SIG-M5 treated with dmso at 0.1 percent for 504 hours (cell line): ENCODE data around the gene ABHD14A.
A peak's percentile ranks its signal among the peaks of the same experiment; 100 is the strongest.

Source experiments
- DNase-seq: peaks from one replicate; lab custom pipeline; 2025; ENCODE audit not compliant: unreplicated experiment; lab: John Stamatoyannopoulos, UW

ABHD14A gene

GRCh38 chr3:51940648-51941462 is 34.0 kb upstream of the ABHD14A start:
- peak; percentile 20 for DNase-seq

DNA sequence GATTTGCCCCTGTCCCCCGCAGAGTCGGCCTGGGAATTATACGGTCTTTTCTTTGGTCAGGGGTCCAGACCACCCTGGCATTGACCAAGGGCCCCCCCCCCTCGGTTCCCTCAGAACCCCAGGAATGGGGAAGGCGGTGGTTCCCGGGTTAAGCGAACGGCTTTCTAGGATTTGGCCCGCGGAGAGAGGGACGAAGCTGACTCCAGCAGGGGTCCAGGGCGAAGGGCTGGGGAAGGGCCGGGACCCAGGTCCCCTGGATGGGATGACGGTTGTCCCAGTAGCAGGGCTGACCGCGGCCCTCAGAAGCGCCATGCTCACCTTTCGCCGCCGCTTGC is 33.4 kb upstream of the ABHD14A start:
- DNase-seq: no peak

DNA sequence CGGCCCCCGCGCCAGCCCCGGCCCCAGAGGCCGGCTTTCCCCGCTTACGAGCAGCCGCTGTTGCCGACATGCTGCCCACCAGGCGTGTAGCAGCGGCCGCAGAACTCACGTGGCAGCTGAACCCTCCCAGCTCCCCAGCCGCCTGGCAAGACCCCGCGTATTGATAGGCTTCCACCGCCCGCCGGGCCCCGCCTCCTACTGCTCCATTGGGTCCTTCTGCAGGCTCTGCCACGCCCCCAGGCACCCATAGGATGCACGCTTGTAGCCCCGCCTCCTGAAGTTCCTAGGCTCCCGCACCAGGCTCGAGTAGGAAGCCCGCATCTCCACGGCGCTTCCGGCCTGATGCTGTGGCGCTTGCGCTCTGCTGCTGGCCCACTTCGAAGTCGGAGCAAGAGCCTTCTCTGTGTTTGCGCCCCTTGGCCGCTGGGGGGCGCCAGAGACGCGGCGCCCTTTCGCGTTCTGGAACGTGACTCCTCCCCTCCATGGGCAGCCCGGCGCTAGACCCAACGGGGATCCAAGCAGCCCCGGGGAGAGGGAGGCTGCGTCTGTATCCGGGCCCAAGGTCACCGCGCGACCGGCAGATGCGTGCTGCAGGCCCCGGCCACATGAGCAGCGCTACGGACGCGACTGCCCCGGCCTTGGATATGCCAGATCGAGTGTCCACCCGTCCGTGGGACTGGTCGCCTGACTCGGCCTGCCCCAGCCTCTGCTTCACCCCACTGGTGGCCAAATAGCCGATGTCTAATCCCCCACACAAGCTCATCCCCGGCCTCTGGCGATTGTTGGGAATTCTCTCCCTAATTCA is 32.9 kb upstream of the ABHD14A start, which contains the start of the genes PARP3 and RRP9:
Gene PARP3, plus strand, starts transcription at position 566 of the 805 bp plus-strand sequence. CDS start 993 bp downstream, outside the sequence.
Gene RRP9, minus strand, starts transcription at position 107 of the 805 bp plus-strand sequence. Its CDS starts 37 bp downstream, at position 70.
- peak; percentile 100 for DNase-seq

DNA sequence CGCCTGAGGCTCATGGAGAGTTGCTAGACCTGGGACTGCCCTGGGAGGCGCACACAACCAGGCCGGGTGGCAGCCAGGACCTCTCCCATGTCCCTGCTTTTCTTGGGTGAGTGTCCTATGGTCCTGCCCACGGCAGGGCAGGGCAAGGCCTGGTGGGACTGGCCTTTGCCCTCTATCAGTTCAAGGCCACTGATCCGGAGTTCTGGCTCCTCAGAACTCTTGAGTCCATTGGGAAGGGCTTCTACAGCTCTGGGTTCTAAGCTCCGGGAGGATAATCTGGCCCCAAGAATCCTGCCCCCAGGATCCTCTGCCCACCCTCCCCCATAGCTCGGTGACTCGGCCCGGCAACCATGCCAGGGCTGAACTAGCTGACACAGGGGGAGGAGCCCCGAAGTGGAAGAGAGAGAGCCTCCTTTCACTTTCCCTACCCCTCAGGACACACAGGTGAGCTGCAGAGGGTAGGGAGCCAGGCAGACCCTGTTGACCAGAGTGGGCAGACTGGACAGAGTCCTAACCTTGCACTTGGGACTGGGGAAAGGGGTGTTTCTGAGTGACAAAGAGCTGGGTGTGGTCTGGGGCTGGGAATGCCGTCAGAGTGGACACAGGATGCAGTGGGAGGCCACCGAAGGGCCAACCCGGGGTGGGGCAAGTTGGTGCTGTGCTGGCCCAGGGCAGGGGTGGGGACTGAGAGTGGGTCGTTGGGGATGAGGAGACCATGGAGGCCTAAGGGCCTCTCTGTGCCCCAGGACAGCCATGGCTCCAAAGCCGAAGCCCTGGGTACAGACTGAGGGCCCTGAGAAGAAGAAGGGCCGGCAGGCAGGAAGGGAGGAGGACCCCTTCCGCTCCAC is 32.0 kb upstream of the ABHD14A start:
- DNase-seq: peak; percentile 28

DNA sequence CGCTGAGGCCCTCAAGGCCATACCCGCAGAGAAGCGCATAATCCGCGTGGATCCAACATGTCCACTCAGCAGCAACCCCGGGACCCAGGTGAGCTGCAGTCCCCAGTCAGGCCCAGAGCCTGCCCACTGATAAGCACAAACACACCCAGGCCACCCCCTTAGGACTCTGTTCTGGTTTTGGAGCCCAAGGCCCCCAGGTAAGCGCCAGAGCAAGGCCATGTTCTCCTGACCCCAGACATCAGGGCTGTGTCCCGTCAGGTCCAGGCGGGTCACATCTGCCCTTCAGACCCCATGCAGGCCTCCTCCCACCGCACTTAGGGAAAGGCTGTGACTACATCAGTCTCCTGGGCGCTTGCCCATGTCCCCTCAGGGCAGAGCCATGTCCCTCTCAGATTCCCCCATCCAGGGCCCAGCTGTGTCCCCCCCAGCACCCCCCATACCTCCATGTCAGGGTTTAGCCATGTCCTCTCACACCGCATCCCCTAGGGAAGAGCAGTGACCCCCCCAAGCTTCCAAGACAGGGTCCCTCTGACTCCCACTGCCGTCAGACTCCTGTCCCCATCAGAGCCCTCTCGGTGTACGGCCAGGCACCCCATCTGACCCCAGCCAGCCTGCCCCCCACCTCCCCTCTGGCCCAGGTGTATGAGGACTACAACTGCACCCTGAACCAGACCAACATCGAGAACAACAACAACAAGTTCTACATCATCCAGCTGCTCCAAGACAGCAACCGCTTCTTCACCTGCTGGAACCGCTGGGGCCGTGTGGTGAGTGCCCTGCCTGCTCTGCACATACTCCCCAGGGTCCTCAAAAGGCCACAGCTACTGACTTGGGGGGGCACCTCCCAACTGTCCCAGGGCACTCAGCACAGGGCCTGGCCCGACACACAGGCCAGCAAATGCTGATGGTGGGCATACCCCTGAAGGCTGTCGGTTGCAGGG is 31.1 kb upstream of the ABHD14A start:
- no peak for DNase-seq

DNA sequence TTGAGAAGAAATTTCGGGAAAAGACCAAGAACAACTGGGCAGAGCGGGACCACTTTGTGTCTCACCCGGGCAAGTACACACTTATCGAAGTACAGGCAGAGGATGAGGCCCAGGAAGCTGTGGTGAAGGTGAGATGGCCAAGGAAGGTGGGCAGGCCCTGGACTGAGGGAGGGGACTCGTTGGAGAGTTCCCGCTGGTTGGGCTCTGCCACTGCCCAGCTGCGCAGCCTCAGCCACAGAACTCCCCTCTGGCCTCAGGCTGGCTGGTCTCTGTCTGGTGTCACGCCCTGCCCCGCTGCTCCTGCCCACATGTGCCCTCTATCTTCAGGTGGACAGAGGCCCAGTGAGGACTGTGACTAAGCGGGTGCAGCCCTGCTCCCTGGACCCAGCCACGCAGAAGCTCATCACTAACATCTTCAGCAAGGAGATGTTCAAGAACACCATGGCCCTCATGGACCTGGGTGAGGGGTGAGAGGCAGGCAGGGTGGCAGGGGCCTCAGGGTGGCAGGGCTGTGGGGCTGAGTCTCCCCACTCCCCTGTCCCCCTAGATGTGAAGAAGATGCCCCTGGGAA is 30.3 kb upstream of the ABHD14A start:
- DNase-seq: no peak

DNA sequence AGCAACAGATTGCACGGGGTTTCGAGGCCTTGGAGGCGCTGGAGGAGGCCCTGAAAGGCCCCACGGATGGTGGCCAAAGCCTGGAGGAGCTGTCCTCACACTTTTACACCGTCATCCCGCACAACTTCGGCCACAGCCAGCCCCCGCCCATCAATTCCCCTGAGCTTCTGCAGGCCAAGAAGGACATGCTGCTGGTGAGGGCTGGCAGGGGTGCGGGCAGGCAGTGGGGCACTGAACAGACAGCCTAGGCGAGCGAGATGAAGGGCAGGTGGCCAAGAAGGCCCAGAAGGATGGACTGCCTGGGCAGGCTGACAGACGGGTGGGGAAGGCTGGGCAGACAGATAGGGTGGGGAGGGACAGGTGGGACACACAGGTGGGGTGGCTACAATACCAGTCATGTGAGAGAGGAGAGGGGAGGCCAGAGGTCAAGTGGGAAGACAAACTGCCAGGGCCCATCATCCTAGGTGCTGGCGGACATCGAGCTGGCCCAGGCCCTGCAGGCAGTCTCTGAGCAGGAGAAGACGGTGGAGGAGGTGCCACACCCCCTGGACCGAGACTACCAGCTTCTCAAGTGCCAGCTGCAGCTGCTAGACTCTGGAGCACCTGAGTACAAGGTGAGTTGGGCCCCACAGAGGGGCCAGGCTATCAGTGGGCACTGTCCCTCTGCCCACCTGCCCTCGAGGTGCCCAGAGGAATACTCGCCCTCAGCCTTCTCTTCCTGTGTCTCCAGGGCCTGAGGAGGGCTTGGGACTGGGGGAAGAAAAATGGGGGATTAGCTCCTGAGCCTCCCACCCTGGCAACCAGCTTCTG is 29.6 kb upstream of the ABHD14A start:
- DNase-seq: no peak

GRCh38 chr3:51945926-51946705 is 28.7 kb upstream of the ABHD14A start:
- no peak for DNase-seq

- DNase-seq: no peak
Measured at GRCh38 chr3:51946796-51947195, 28.1 kb upstream of the ABHD14A start.

GRCh38 chr3:51947215-51947900 is 27.5 kb upstream of the ABHD14A start:
- DNase-seq: no peak

GRCh38 chr3:51948016-51948580 is 26.8 kb upstream of the ABHD14A start:
- DNase-seq: no peak

- DNase-seq: no peak
Measured at GRCh38 chr3:51949121-51949520, 25.7 kb upstream of the ABHD14A start.

GRCh38 chr3:51950899-51951298 is 24.0 kb upstream of the ABHD14A start:
- no peak for DNase-seq

- DNase-seq: peak; percentile 93
Measured at GRCh38 chr3:51953445-51953844, 21.4 kb upstream of the ABHD14A start.

DNA sequence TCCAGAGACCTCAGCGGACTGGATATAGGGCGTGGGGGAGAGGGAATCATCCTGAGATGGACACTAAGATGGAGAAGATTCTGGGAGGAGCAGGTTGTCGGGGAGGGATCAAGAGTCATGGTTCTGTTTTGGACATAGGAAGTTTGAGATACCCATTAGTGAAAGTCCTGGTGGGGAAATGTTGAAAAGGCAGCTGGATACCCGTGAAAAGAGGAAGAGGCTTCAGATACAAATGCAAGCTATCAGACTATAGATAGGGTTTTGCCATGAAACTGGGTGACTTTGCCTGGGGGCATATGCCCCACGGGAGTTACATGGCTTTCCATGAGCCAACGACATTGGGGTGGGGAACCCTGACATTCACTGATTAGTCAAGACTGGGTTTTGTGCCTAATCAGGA is 20.8 kb upstream of the ABHD14A start:
- DNase-seq: peak; percentile 78

DNA sequence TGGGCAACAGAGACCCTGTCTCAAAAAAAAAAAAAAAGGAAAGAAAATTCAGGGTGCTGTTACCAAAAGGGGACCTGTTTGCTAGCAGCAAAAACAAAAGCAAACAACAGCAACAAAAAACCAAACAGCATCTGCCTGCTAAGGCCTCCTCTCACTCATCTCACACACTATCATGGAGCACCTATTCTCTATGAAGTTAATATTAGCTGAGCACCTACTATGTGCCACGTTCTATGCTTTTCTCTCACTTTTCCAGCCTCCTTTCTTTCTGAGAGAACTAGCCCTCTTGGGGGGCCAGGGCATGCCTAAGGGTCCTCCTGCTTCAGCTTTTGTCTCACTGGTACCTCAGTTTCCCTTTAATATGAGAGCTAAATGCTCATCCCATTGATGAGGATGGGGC is 20.2 kb upstream of the ABHD14A start:
- no peak for DNase-seq

- no peak for DNase-seq
Measured at GRCh38 chr3:51955175-51955892, 19.5 kb upstream of the ABHD14A start, which contains the start of gene GPR62. GPR62 (plus strand) TSS chr3:51955381; CDS start chr3:51955653, 272 bp downstream.
